GM19468 (cell line): ENCODE data around the gene RHOC.

Experiments used
- ATAC-seq: cut with Tn5 transposase; IDR thresholded peaks from one replicate; pipeline ENCODE4 v1.9.1; 2021; ENCODE audit warnings: mild to moderate bottlenecking, moderate library complexity, moderate number of reproducible peaks; ENCODE audit not compliant: unreplicated experiment; ENCODE audit errors: extremely low read depth

The RHOC gene

DNA sequence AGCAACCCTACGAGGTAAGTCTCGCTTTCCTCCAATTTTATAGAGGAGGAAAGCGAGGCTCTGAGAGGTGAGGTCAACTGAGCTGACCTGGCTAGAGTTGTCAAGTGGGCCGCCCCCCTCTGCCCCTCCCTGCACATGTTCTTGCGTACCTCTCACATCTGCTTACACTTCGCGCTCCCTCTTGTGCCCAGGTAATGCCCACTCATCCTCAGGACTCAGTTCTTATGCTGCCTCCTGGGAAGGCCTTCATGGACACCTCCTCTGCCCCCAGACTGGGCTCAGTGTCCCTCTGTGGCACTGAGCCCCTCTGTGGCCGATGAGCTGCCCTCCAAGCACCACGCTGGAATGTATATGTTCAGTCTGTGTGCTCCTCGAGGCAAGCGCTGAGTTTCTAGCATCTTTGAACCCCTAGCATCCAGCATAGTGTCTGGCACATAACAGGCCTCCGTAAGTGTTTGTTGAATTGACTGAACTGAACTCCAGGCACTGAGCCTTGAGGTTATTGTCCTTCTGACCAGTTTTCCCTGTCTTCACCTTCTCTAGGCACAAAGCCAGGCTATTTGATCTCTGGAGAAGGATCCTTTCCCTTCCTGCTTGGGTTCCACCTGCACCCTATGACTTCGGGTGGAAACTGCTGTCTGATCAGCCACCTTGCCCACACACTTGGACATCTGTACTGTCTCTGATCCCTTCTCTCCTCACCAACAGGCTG lies 19.0 kb downstream of the RHOC start:
- no peak for ATAC-seq

GRCh38 chr1:112687361-112687760 lies 19.6 kb downstream of the RHOC start:
- no peak for ATAC-seq

- no peak for ATAC-seq
Measured at GRCh38 chr1:112686835-112687234, 20.1 kb downstream of the RHOC start.

DNA sequence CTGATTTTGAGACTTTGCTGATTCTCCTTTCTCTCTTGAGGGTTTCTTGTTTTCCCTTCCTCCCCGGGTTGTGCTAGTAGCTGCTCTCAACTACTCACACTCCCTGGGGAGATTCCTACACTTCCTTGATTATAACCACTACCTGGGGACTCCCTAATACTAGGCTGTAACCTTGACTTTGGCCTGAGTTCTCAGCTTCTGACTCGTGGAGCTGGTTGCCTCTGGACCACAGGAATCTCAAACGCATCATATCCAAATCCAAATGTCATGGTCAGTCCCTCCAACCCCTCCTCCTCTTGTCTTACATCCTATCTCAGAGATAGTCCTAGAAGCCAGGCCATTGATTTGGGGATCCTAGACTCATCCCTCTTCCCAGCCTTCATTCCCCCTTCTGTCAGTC lies 20.5 kb downstream of the RHOC start:
- ATAC-seq: no peak

DNA sequence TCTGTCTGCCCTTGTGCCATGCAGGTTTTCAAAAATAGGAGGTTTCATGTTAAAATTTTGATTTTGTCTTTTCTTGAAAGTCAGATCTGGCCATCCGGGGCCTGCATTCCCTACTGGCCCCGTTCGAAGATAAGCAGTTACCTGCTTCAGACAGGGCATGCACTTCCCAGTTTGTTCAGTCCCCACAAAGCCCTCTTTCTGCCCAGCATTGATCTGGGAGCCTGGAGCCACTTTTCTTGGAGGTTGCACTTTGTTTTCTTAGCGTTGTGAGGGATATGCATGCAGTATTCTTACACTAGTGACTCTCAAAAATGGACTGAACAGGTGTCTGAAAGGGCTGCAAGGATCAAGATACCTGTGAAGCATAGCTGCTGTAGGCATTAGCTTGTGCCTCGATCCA lies 21.0 kb downstream of the RHOC start:
- no peak for ATAC-seq

DNA sequence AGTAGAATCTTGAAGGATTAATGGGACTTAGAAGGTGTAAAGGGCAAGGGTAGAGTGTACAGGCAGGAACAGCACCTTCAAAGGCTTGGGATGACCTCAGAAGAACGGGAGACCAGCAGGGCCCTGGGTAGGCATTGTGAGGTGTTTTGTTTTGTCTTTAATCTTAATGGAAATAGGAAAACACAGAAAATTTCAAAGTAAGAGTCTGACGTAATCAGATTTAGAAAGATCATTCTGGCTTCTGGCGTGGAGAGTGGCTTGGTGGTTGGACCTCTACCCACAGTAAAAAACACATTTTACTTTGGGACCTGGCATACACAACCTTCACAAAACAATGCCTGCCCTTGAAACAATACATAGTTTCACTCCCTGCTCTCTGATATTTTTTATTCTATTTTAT lies 28.3 kb downstream of the RHOC start:
- ATAC-seq: no peak

- no peak for ATAC-seq
Measured at GRCh38 chr1:112677501-112677900, 29.4 kb downstream of the RHOC start.

- no peak for ATAC-seq
Measured at GRCh38 chr1:112676543-112676942, 30.4 kb downstream of the RHOC start.

DNA sequence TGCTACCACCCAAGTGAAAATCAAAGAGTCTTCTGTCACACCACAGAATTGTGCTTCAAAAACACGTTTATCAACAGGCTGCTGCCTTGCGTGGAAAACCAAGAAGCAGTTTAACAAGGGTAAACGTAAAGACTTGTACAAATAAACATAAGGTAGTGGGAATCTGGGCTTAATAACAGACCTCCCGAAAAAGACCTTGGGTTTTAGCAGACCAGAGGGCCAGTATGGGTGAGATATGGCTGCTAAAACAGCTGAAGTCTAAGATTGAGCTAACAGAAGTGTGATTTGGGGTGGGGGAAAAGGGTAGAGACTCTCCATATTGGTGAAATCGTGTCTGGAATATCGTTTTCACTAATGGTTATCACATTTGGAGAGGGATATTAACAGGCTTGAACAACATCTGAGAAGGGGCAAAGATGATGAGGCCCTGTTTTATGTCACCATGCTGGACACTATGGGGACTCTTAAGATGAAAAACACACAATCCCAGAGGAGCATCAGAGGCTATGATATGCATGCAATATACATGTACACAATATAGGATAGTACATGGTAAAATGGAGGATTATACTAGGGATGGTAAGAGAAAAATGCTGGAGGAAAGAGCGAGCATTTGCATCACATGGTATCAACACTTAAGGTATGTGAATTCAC lies 31.1 kb downstream of the RHOC start:
- no peak for ATAC-seq

GRCh38 chr1:112674986-112675727 lies 31.8 kb downstream of the RHOC start:
- no peak for ATAC-seq

GRCh38 chr1:112674440-112674985 lies 32.4 kb downstream of the RHOC start, which contains the start of gene MOV10:
Gene MOV10 (plus strand): TSS chr1:112674659. CDS start chr1:112674913, 254 bp downstream.
- peak; percentile 31 for ATAC-seq

DNA sequence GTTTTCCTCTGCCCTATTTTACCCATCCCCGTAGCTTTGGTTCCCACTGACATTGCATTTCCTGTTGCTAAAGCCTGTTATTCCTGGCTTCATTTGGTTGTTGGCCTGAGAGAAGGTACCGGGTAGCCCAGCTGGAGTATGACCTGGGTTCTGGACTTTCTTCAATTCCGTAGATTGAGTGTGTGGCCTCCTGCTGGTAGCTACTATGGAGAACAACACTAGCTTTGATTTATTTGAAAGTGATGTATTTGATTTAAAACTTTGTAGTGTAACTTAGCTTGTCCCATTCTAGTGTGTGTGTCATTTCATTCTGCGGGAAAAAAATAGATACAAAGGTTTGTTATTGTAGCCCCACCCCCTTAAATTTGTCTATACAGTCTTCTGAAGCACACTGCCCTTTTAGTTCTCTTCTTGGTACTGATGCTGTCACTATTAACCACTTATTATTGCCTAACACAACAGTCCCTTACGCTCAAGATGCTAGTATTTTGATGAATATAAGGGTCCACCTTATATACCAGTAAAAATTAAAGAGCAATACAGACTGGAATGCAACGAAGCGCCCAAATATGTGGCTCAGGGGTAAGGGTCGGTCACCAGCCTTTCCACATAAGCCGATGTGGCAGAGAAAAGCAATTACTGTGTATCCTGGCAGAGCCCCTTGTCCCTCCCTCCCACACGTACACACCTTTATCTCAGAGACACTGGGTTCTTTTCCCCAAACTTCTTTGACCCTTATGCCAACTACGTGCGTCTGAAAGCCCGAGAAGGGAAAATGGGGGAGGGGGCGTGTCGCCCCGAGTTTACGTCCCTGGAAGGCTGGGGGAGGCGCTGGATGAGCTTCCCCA lies 33.1 kb downstream of the RHOC start:
- no peak for ATAC-seq

DNA sequence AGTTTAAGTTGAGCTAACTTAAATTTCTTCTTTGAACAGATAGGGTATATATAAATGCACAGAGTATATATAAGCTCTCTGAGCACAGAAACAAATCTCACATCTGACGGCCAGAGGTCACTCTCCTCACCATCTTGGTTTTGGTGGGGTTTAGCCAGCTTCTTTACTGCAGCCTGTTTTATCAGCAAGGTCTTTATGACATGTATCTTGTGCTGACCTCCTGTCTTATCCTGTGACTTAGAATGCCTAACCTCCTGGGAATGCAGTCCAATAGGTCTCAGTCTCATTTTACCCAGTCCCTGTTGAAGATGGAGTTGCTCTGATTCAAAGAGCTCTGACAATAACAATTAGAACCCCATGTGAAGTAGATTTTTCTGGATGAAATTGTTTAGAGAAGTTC lies 34.1 kb downstream of the RHOC start:
- no peak for ATAC-seq

- no peak for ATAC-seq
Measured at GRCh38 chr1:112672009-112672408, 34.9 kb downstream of the RHOC start.

GRCh38 chr1:112666946-112667345 lies 40.0 kb downstream of the RHOC start:
- no peak for ATAC-seq

DNA sequence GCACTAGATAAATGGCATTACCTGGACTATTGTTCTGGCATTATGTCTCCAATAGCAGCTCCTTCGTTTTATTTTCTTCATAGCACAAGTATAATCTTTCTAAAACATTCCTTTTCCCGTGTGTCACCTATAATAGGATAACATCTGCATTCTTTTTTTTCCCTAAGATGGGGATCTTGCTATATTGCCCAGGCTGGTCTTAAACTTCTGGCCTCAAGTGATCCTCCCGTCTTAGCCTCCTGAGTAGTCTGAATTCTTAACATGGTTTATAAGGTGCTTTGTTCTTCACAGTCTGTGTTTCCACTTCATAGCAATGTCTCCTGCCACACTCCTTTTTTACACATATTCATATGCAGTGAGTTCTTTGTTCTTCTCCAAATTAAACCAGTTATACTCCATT lies 41.1 kb downstream of the RHOC start:
- ATAC-seq: no peak

- ATAC-seq: no peak
Measured at GRCh38 chr1:112651205-112651604, 55.7 kb downstream of the RHOC start.
